Lower leg skin (tissue), 4 donors: ENCODE results near the gene GDPD5. TPM values are rescaled to one million over a fixed set of nuclear protein-coding genes. Genes with fewer than 3 reads are reported as not detected.

Experiments
- DNase-seq, 2 donors: peaks; one replicate each; pipeline ENCODE4 v3.0.0-alpha.2; 2019; ENCODE audit warnings: low spot score in 2 of 2
- H3K4me3 ChIP-seq: fragments of 200-600 bp; sonication (generic); 2 replicates; pipeline ENCODE4 v1.5.1; 2017; ENCODE audit warnings: mild to moderate bottlenecking, low read depth; ENCODE audit not compliant: poor library complexity, severe bottlenecking
- POLR2A ChIP-seq, 2 donors: fragments of 450-650 bp; IDR thresholded peaks; one replicate each; pipeline ENCODE4 v1.6.1; 2016 to 2017; ENCODE audit warnings: antibody characterized with exemption in 2 of 2, mild to moderate bottlenecking in 1 of 2, moderate library complexity in 1 of 2
- WGBS, 2 donors: methylation state at CpG; one replicate each; pipeline ENCODE4 v1.1.5; 2018; 5-methylcytosine and 5-hydroxymethylcytosine counted together
- intact Hi-C: fragments of 100-400 bp; cut with DNase I; formaldehyde crosslinking; loops from one replicate; pipeline ENCODE4 v1.15.0; 2023; ENCODE audit warnings: low total_unique reads
- total RNA-seq, 4 donors: library from RNA; depleted of rRNA; stranded (reverse); fragments of >200 nt; gene quantifications; one replicate each; pipeline ENCODE4 v1.1.0, GENCODE V29; 2016
- TF ChIP-seq, protein P1 (sequence below), 3 donors: fragments of 450-650 bp; IDR thresholded peaks; one replicate each; pipeline ENCODE4 v1.5.1; 2016; ENCODE audit warnings: antibody characterized with exemption in 3 of 3, mild to moderate bottlenecking in 3 of 3, moderate library complexity in 2 of 3

Gene GDPD5
- total RNA-seq, 4 donors from 2014 or later, result 3.9 to 8.5 (median 5.2) TPM

DNA sequence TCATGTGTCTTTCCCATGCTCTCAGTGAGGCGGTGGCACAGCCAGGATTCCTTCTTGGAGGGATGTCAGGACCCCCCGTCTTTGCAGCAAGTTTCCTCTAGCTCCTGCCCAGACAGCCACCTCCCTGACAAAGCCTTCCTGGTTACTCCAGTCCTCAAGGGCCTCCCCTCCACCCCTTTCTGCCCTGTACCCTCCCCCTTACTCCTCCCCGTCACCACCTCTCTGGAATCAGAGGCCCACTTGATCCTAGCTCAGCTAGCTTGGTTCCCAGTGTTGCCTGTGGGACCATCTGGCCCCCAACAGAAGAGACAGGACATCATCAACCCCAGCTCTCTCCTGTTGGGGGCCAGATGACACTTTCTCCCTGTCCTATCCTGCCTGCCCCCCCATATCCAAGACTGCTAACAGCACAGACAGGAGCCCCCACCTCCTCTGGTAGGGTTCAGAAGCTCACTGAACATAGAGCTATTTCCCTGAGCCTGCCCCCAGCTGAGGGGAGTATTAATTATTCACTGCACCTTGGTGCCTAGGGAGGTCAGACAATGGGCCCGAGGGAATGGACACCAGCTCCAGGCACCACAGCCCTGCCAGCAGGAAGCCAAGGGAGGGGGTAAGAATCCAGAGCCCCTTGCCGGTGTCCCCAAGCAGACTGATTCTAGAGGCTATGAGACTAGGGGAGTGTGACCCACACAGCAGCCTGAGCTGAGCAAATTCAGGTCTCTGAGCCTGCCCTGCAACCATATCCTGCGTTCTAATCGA is 3.3 kb downstream of the GDPD5 start:
- DNase-seq, result no peak
- H3K4me3 ChIP-seq, result no peak overlapping the region
- TF ChIP-seq POLR2A (IDR thresholded peaks at IDR 0.05), result no peak
- TF ChIP-seq, protein P1, sequence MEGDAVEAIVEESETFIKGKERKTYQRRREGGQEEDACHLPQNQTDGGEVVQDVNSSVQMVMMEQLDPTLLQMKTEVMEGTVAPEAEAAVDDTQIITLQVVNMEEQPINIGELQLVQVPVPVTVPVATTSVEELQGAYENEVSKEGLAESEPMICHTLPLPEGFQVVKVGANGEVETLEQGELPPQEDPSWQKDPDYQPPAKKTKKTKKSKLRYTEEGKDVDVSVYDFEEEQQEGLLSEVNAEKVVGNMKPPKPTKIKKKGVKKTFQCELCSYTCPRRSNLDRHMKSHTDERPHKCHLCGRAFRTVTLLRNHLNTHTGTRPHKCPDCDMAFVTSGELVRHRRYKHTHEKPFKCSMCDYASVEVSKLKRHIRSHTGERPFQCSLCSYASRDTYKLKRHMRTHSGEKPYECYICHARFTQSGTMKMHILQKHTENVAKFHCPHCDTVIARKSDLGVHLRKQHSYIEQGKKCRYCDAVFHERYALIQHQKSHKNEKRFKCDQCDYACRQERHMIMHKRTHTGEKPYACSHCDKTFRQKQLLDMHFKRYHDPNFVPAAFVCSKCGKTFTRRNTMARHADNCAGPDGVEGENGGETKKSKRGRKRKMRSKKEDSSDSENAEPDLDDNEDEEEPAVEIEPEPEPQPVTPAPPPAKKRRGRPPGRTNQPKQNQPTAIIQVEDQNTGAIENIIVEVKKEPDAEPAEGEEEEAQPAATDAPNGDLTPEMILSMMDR (IDR thresholded peaks at IDR 0.05), result no peak
- intact Hi-C loops, result no loop called here
- 91 to 93% methylated on average over 6 to 7 of the region's 7 CpGs for WGBS, 2 donors

DNA sequence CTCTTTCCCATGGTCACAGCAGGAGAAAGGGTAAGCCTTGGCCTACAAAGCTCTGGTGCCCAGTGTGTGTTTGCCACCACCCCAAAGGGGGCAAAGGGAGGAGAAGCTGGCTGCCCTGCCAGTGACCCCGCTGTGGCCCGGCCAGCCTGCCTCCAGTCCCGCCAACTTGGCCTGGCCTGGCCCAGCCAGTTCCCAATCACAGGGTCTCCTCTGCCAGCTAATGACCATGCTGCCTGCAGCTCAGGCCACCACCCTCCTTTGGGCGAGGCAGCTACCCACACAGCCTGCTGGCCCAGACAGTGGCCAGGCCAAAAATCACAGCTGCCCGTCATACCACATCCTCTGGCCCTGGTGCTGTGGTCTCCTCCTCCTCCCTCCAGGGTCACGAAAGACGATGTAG is 5.1 kb downstream of the GDPD5 start:
- TF ChIP-seq POLR2A (IDR thresholded peaks at IDR 0.05), result no peak
- TF ChIP-seq, protein P1 (IDR thresholded peaks at IDR 0.05), result no peak
- 62 to 89% methylated on average over 5 to 7 of the region's 7 CpGs for WGBS, 2 donors
- H3K4me3 ChIP-seq, result no peak overlapping the region
- intact Hi-C loops, result no loop called here
- no peak for DNase-seq

DNA sequence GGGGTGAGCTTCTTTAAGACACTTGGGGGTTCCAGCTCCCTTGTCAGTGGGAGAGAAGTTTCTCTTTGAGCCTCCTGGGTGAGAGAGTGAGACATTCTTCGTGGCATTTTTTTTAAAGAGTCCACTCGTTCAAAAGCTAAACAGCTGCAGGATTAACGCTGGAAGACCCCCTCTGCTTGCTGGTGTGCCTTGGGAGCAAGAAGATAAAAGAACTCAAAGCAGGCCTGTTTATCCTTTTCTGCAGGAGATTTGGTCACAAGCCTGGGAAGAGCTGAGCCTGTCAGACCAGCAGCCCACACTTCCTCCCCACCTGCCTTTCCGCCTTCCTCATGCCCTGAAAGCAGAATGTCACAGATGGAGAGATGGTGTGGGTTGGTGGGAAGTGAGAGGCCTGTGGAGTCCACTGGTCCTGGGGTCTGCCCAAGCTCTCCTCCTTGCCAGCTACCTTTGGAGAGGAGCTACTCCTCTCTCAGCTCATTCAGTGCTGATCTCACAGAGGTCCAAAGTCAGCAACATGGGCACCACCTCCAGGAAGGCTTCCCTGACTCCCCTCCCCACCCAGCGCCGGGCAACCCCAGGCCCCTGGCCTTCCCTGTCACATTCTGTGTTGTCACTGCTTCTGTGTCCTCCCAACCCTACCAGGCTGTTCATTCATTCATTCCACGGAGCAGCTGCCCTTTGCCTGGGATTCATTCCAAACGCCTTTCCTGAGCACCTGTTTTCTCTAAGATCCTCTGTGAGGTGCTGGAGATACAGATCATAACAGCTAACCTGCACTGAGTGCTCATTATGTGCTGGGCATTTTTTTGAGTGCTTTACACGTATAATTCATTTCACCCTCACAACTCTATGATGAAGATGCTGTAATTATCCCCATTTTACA is 6.7 kb downstream of the GDPD5 start:
- DNase-seq, result no peak
- TF ChIP-seq, protein P1 (IDR thresholded peaks at IDR 0.05), result no peak
- no peak for TF ChIP-seq POLR2A (IDR thresholded peaks at IDR 0.05)
- intact Hi-C loops, result no loop called here
- H3K4me3 ChIP-seq, result no peak overlapping the region
- WGBS, 2 donors, result 84 to 89% methylated on average over 9 of the region's 9 CpGs

DNA sequence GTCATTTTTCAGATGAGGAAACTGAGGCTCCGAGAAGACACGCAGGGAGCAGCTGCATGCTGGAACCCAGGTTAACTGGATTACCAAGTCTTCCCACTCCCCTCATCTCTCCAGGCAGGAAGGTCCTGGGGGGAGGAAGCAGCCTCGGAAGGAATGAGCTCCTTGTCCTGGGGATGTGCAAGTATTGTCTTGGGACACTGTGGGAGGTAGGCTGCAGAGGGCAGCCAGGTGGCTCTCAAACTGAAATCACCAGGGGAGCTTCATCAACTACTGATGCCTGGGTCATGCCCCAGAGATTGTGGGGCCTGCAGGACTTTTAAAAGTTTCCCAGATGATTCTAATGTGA is 7.6 kb downstream of the GDPD5 start:
- H3K4me3 ChIP-seq, result no peak overlapping the region
- intact Hi-C loops, result no loop called here
- DNase-seq, result no peak
- TF ChIP-seq, protein P1 (IDR thresholded peaks at IDR 0.05), result no peak
- TF ChIP-seq POLR2A (IDR thresholded peaks at IDR 0.05), result no peak
- 88 to 91% methylated on average over 3 of the region's 3 CpGs for WGBS, 2 donors

DNA sequence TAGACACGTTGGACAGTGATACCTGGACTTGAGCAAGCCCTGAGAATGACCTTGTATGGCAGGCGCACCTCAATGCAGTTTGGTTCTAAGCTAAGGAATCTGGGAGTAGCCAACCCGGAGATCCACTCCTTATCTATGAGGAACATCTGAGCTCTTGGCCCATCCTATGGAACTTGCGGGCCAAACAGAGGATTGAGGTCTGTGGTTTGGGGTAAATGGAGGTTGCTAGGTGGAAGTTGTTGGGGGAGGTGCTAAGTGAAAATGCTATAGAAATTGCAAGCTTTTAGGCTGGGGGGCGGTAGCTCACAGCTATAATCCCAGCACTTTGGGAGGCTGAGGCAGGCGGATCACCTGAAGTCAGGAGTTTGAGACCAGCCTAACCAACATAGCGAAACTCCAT is 8.9 kb downstream of the GDPD5 start:
- DNase-seq, result no peak
- TF ChIP-seq POLR2A (IDR thresholded peaks at IDR 0.05), result no peak
- TF ChIP-seq, protein P1 (IDR thresholded peaks at IDR 0.05), result no peak
- H3K4me3 ChIP-seq, result no peak overlapping the region
- intact Hi-C loops, result no loop called here
- 92 to 93% methylated on average over 7 of the region's 7 CpGs for WGBS, 2 donors
